D721Med (cell line): Measurements from ENCODE around the gene GNAT1.

ENCODE experiments used
- DNase-seq: peaks from one replicate; pipeline ENCODE4 v3.0.0; 2011; ENCODE audit warnings: low spot score; ENCODE audit not compliant: insufficient read length
- FAIRE-seq: peaks from 2 replicates; lab custom pipeline; 2011; peaks lifted over from hg19 to GRCh38; lab: Jason Lieb, UNC
- TF ChIP-seq, protein P1 (sequence below): IDR thresholded peaks from 2 replicates; pipeline ENCODE4 v1.5.1; 2012; ENCODE audit warnings: mild to moderate bottlenecking, control low read depth; ENCODE audit not compliant: insufficient read depth; ENCODE audit errors: missing control alignments

Gene GNAT1

DNA sequence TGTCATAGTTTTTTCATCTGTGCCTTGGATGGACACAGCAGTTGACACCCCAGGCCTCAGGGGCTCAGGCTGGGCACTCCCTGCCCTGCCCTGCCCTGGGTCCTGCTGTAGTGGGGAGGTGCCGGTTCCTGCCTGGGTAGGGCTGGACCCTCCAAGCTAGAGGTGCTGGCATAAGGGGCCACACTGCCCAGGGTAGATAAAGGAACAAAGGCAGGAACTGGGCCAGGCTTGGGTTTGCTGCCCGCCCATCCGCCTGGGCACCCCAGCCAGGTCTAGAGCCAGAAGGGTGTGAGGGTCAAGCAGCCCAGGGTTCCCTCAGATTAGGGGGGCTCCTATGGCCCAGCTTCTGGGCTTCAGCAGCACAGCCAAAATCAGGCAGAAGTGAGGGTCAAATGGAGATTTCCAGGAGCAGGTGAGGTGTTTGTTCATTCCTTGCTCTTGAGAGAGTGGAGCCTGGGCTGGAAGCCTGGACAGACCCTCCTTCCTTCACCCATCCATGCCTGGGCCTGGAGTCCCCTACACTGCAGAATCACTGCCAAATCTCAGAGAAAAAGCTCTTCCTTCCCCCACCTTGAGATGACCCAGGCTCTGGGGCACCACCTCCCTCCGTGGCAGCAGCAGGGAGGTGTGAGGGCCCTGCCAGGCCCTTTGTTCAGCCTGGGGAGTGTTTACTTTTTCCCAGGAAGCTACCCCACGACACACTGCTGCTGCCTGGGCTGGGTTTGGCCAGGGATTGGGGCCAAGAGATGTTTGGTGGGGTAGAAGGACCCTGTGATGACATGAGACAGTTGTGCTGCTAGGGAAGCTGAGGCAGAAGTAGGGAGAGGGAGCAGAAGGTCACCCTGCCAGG, 29.2 kb upstream of the GNAT1 start:
- no peak for FAIRE-seq
- TF ChIP-seq, protein P1, sequence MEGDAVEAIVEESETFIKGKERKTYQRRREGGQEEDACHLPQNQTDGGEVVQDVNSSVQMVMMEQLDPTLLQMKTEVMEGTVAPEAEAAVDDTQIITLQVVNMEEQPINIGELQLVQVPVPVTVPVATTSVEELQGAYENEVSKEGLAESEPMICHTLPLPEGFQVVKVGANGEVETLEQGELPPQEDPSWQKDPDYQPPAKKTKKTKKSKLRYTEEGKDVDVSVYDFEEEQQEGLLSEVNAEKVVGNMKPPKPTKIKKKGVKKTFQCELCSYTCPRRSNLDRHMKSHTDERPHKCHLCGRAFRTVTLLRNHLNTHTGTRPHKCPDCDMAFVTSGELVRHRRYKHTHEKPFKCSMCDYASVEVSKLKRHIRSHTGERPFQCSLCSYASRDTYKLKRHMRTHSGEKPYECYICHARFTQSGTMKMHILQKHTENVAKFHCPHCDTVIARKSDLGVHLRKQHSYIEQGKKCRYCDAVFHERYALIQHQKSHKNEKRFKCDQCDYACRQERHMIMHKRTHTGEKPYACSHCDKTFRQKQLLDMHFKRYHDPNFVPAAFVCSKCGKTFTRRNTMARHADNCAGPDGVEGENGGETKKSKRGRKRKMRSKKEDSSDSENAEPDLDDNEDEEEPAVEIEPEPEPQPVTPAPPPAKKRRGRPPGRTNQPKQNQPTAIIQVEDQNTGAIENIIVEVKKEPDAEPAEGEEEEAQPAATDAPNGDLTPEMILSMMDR: no peak
- no peak for DNase-seq

- no peak for DNase-seq
These were observed 27.6 kb upstream of the GNAT1 start for GRCh38 chr3:50163572-50164455.

DNA sequence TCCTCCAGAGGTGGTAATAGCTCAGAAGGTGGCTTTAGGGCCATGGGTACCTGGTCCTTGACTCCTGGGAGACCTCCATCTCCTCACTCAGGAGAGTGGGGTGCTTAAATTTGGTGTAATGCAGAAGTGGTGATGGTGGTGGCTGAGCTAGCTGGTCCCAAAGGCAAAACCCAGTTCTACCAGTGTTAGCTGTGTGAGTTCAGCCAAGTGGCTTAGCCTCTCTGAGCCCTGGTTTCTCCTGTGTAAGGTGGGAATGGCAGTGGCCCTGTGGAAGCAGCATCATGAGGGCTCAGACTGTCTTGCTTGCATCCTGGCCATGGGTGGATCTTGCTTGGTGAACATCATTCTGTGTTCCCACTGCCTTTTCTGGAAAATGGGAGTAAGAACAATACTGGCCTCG, 26.9 kb upstream of the GNAT1 start:
- TF ChIP-seq, protein P1: no peak
- no peak for DNase-seq
- no peak for FAIRE-seq

More at GRCh38 chr3:50163572-50164455, 27.6 kb upstream of the GNAT1 start:
- FAIRE-seq: no peak
- TF ChIP-seq, protein P1: no peak

GRCh38 chr3:50164984-50165909, 26.2 kb upstream of the GNAT1 start:
- DNase-seq: no peak
- TF ChIP-seq, protein P1: no peak
- no peak for FAIRE-seq

- TF ChIP-seq, protein P1: no peak
- DNase-seq (no peak), FAIRE-seq (no peak)
These were observed 25.4 kb upstream of the GNAT1 start for GRCh38 chr3:50165910-50166538.

- no peak for FAIRE-seq
These were observed 24.8 kb upstream of the GNAT1 start for GRCh38 chr3:50166620-50167019.

More at GRCh38 chr3:50166620-50167019, 24.8 kb upstream of the GNAT1 start:
- DNase-seq: no peak
- TF ChIP-seq, protein P1: no peak
